Natural killer cell treated with Interleukin-12 subunit alpha and Interleukin-12 subunit beta and Interleukin-15 and Interleukin-18, amount 100 ng/mL, for 72 hours (primary cell): Measurements from ENCODE around the gene SLC7A1. TPM values are rescaled to one million over a fixed set of nuclear protein-coding genes. Genes with fewer than 3 reads are reported as not detected.

Source experiments
- ATAC-seq, 2 donors: fragments of 150-1000 bp; cut with Tn5 transposase in 1 of 2; sonication (Bioruptor Pico), chemical (Tn5 transposase) in 1 of 2; 2 replicates each; pipeline ENCODE4 v1.10.0; 2021
- DNase-seq: peaks from one replicate; pipeline ENCODE4 v3.0.0; 2022; ENCODE audit warnings: low spot score
- H3K27ac Mint-ChIP-seq, 2 donors: 1 replicate in 1 of 2; 2 replicates in 1 of 2; pipeline ENCODE4 v1.8.0; 2022; ENCODE audit warnings: mixed read lengths in 2 of 2, mild to moderate bottlenecking in 1 of 2, moderate library complexity in 1 of 2
- H3K27me3 Mint-ChIP-seq, 2 donors: 1 replicate in 1 of 2; 2 replicates in 1 of 2; pipeline ENCODE4 v1.8.0; 2022; ENCODE audit warnings: mixed read lengths in 2 of 2
- H3K36me3 Mint-ChIP-seq: one replicate; pipeline ENCODE4 v1.8.0; 2022; ENCODE audit warnings: mixed read lengths
- H3K4me1 Mint-ChIP-seq, 2 donors: 1 replicate in 1 of 2; 2 replicates in 1 of 2; pipeline ENCODE4 v1.8.0; 2022; ENCODE audit warnings: low read depth in 2 of 2, mixed read lengths in 2 of 2, mild to moderate bottlenecking in 1 of 2
- H3K4me3 Mint-ChIP-seq: one replicate; pipeline ENCODE4 v1.8.0; 2022; ENCODE audit warnings: mixed read lengths
- H3K9me3 Mint-ChIP-seq: 2 replicates; pipeline ENCODE4 v1.8.0; 2022; ENCODE audit warnings: mixed read lengths
- total RNA-seq, 2 donors: library from RNA; stranded (reverse); gene quantifications; one replicate each; pipeline ENCODE4 v1.2.3, GENCODE V29; 2022

Gene SLC7A1
- total RNA-seq, 2 donors from 2014 or later, result 80.2 to 152 TPM

- Mint-ChIP-seq H3K4me1 (peaks cover 0 to 2% of the 10 kb centered on the region in 2 donors), H3K4me3 (no peak overlapping the region), H3K9me3 (no peaks in the 10 kb centered on the region), H3K27ac (no peak overlapping the region), H3K27me3 (peaks cover 0 to 6% of the 10 kb centered on the region in 2 donors), H3K36me3 (no peaks in the 10 kb centered on the region)
- peak; percentile 43 to 53 for ATAC-seq
- no peak for DNase-seq
Measured at GRCh38 chr13:29472332-29472961, 123.0 kb downstream of the SLC7A1 start.

DNA sequence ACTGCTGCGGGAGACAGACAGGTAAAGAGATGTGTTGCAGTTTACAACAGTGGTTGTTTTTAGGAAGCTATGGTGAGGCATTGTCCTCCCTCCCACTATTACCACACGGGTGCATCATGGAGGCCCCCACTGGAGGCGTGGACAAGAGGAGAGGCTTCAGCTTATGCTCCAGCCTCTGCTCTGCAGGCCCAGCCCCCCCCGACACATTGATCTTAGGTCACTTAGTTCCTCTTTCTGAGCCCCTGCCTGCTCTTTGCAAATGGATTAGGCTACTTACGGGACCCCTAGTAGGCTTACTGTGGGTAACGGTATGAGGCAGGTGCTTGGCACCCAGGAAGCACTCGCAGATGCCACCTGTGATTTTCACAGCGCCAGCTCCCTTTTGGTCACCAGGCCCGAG, 123.9 kb downstream of the SLC7A1 start:
- Mint-ChIP-seq H3K9me3 (no peaks in the 10 kb centered on the region), H3K4me3 (no peak overlapping the region), H3K27ac (no peak overlapping the region), H3K36me3 (no peaks in the 10 kb centered on the region), H3K4me1 (peaks cover 0 to 3% of the 10 kb centered on the region in 2 donors), H3K27me3 (peaks cover 0 to under 1% of the 10 kb centered on the region in 2 donors)
- DNase-seq (no peak), ATAC-seq (peak in 1 of 2 donors; percentile 38)

- Mint-ChIP-seq H3K27ac (no peak overlapping the region), H3K4me3 (no peak overlapping the region), H3K4me1 (peaks cover 0 to 3% of the 10 kb centered on the region in 2 donors), H3K9me3 (no peaks in the 10 kb centered on the region), H3K36me3 (no peaks in the 10 kb centered on the region), H3K27me3 (peaks cover 2% of the 10 kb centered on the region in 2 donors)
- no peak for DNase-seq
- no peak for ATAC-seq
Measured at GRCh38 chr13:29465741-29466293, 129.7 kb downstream of the SLC7A1 start.

DNA sequence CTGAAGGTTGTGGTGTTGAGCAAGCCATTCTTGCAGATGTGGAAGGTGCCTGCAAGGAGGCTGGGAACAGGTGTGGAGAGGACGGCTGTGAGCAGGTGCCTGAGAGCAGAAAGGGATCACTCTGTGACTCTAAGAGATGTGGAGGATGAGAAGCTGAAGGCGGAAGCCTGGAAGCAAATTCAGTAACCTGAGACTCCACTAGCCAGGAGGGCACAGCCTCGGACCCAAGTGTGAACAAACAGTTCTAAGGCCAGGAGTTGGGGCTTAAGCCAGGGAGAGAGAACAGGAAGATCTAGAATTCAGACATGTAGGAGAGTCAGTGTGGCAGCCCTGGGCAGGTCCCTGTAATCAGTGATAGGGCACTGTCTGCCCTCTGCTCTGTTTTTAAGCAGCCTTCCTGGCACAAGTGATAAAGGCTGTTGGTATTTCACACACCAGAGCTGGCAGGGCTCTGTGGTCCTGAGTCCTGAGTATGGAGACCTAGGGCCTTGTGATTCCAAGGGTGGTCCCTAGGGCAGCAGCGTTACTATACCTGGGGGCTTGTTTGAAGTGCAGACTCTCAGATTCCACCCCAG, 131.3 kb downstream of the SLC7A1 start:
- Mint-ChIP-seq H3K4me1 (peaks cover 0 to 3% of the 10 kb centered on the region in 2 donors), H3K36me3 (no peaks in the 10 kb centered on the region), H3K9me3 (no peaks in the 10 kb centered on the region)

DNA sequence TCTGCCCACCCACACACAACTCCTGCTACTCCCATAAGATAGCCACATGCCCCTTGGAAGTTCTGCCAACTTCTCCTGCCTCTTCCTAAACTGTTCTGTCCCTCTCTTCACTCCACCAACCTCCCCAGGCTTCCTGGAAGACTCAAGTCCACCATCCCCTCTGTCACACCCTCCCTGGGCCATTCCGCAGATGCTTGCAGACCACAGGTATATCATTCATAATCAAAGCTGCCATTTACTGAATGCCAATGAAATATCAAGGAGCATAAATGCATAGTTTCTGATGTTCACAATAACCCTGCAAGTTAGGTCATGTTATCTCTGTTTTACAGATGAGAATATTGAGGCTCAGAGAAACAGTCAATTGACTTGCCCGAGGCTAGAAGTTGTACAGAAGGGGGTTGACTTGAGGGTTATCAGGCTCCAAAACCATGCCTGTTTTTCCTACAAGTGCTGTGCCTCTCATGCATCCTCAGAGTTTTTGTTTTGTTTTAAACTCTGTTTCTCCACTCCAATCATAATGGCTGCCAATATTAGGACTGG, 135.6 kb downstream of the SLC7A1 start:
- DNase-seq, result no peak
- Mint-ChIP-seq H3K9me3 (no peaks in the 10 kb centered on the region), H3K27ac (no peak overlapping the region), H3K27me3 (peaks cover 14 to 35% of the 10 kb centered on the region in 2 donors), H3K36me3 (no peaks in the 10 kb centered on the region), H3K4me3 (no peak overlapping the region), H3K4me1 (peaks cover 0 to 3% of the 10 kb centered on the region in 2 donors)
- no peak for ATAC-seq

More for the DNA sequence above, 131.3 kb downstream of the SLC7A1 start:
- Mint-ChIP-seq H3K4me3 (no peak overlapping the region), H3K27me3 (peaks cover 7 to 16% of the 10 kb centered on the region in 2 donors), H3K27ac (no peak overlapping the region)
- ATAC-seq (no peak), DNase-seq (no peak)
